Nephron (organoid): ENCODE results near the gene GPD2.
A peak's percentile ranks its signal among the peaks of the same experiment; 100 is the strongest.

Source experiments
- H3K27ac Mint-ChIP-seq, 3 experiments: 2 replicates each; pipeline ENCODE4 v1.8.0; 2020; ENCODE audit warnings: mixed read lengths in 3 of 3, mild to moderate bottlenecking in 2 of 3, moderate library complexity in 1 of 3
- H3K27me3 Mint-ChIP-seq: 2 replicates; pipeline ENCODE4 v1.8.0; 2021; ENCODE audit warnings: low read depth, mild to moderate bottlenecking, moderate library complexity, mixed read lengths
- H3K36me3 Mint-ChIP-seq: 2 replicates; pipeline ENCODE4 v1.8.0; 2020; ENCODE audit warnings: low read depth, mixed read lengths
- H3K4me1 Mint-ChIP-seq: 2 replicates; pipeline ENCODE4 v1.8.0; 2020; ENCODE audit warnings: mixed read lengths
- H3K4me3 Mint-ChIP-seq, 3 experiments: 2 replicates each; pipeline ENCODE4 v1.8.0; 2020; ENCODE audit warnings: mild to moderate bottlenecking in 3 of 3, mixed read lengths in 3 of 3, moderate library complexity in 2 of 3
- H3K9me3 Mint-ChIP-seq: 2 replicates; pipeline ENCODE4 v1.8.0; 2020; ENCODE audit warnings: mixed read lengths
- TF ChIP-seq, protein P1 (sequence below), 3 experiments: fragments of 200-600 bp; sonication (generic); IDR thresholded peaks; one replicate each; pipeline ENCODE4 v1.5.0; 2021; ENCODE audit warnings: antibody characterized with exemption in 3 of 3; ENCODE audit not compliant: unreplicated experiment in 3 of 3

GPD2 gene

DNA sequence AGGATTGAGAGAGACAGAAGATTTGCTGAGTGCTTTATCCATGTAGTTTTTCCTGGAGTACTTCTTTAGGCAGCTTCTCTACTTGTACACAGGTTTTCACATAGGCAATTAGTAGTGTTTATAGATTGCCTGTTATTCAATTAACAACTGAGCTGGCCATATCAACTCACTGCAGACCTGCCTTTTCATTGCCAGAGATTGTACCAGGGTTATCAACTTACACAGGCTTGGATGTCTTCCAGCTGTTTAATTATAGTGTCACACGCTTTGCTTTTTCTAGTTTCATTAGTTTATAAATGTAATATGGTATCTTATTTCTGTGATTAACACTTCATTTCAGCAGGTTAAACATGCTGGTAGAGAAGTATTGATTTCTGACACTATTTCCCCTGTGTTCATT is 125.9 kb downstream of the GPD2 start:
- H3K27ac Mint-ChIP-seq, result no peak overlapping the region
- H3K9me3 Mint-ChIP-seq, result no peaks in the 10 kb centered on the region
- no peaks in the 10 kb centered on the region for H3K4me1 Mint-ChIP-seq
- peaks cover 12% of the 10 kb centered on the region for H3K36me3 Mint-ChIP-seq
- H3K4me3 Mint-ChIP-seq, result no peak overlapping the region
- H3K27me3 Mint-ChIP-seq, result no peaks in the 10 kb centered on the region
- TF ChIP-seq, protein P1, sequence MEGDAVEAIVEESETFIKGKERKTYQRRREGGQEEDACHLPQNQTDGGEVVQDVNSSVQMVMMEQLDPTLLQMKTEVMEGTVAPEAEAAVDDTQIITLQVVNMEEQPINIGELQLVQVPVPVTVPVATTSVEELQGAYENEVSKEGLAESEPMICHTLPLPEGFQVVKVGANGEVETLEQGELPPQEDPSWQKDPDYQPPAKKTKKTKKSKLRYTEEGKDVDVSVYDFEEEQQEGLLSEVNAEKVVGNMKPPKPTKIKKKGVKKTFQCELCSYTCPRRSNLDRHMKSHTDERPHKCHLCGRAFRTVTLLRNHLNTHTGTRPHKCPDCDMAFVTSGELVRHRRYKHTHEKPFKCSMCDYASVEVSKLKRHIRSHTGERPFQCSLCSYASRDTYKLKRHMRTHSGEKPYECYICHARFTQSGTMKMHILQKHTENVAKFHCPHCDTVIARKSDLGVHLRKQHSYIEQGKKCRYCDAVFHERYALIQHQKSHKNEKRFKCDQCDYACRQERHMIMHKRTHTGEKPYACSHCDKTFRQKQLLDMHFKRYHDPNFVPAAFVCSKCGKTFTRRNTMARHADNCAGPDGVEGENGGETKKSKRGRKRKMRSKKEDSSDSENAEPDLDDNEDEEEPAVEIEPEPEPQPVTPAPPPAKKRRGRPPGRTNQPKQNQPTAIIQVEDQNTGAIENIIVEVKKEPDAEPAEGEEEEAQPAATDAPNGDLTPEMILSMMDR (IDR thresholded peaks at IDR 0.05; ENCODE audit: unreplicated experiment in 3 of 3), result no peak

DNA sequence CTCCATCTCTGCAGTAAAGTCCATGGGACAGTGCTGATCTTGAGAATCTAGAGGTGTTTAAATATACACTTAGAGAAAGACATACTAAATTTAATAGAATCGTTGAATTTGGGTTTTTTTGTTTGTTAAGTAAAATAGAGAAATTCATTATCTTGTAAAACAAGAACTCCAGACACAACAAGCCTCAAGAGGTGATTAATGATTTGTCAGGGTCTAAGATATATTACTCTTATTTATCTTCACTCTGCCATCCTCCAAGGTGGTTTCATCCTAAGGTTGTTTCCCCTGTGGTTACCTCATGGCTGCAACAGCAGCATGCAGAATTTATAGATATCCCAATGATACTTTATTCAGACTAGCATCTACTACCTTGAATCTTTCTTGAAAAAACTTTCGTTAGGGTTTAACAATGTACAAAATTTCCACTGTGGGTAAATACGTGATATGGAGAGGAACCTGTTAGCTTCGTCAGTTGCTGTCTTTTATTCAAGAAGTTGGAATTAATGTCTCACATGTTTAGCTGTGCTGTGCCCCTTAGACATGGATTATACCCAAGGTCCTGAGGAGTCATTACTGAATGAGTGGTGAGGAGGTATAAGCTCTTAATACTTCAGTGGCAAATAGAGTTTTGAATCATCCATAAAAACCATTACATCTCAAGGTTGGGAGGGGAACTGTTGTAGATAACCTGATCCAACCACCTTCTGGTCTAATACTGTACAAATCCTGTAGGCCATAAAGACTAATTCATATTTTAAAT is 128.0 kb downstream of the GPD2 start:
- H3K4me1 Mint-ChIP-seq, result no peaks in the 10 kb centered on the region
- H3K4me3 Mint-ChIP-seq, result no peak overlapping the region
- no peaks in the 10 kb centered on the region for H3K9me3 Mint-ChIP-seq
- TF ChIP-seq, protein P1 (IDR thresholded peaks at IDR 0.05; ENCODE audit: unreplicated experiment in 3 of 3), result no peak
- H3K36me3 Mint-ChIP-seq, result no peaks in the 10 kb centered on the region
- no peaks in the 10 kb centered on the region for H3K27me3 Mint-ChIP-seq
- no peak overlapping the region for H3K27ac Mint-ChIP-seq

DNA sequence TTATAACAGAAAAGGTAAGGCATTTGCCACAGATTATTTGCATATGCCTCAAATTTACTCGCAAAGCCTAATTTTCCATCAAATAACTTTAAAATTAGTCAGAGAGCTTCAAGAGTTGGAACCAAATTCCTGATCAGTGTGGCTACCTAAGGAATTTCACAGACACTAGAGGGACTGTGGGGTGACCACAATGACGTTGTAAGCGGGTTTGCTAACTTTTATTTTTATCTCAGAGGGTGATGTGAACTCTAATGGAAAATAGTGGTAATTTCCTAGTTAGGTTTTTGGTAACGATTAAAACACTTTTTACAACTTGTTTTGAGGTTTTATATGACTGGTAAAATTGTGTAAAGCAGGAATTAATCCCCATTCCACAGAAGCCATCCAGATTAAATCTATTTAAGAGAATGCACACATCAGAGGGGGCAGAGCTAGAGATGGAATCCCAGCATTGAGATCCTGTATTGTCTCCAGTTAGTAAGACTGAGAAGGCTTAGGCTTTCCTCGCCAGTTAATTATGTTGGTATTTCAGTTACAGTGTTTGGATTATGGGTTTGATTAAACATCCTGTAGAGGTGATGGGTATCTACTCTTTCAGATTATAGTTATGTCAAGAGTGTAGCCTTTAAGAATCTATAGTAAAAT is 129.0 kb downstream of the GPD2 start:
- TF ChIP-seq, protein P1 (IDR thresholded peaks at IDR 0.05; ENCODE audit: unreplicated experiment in 3 of 3), result no peak
- no peaks in the 10 kb centered on the region for H3K36me3 Mint-ChIP-seq
- H3K4me1 Mint-ChIP-seq, result no peaks in the 10 kb centered on the region
- no peak overlapping the region for H3K27ac Mint-ChIP-seq
- no peaks in the 10 kb centered on the region for H3K9me3 Mint-ChIP-seq
- no peak overlapping the region for H3K4me3 Mint-ChIP-seq
- no peaks in the 10 kb centered on the region for H3K27me3 Mint-ChIP-seq

DNA sequence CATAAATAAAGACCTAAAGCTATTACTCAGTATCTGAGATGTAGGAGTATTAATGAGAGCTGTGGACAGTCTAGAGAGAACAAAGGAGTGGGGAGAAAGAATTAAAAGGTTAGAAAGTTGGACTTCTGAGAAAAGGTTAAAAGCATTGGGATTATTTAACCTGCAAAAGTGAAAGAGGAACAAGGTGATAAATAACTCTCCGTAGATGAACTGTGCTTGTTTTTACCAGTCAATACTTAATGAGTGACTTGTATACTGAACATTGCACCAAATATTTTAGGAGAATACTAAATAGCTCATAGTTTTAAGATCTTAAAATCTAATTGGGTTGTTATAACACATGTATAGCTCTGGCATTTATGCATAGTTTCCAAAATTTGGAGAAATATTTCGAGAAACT is 137.5 kb downstream of the GPD2 start:
- Mint-ChIP-seq H3K4me1 (no peaks in the 10 kb centered on the region), H3K27ac (peak overlapping the region in 1 of 3 experiments; percentile 40), H3K9me3 (no peaks in the 10 kb centered on the region), H3K27me3 (no peaks in the 10 kb centered on the region), H3K4me3 (no peak overlapping the region), H3K36me3 (peaks cover 21% of the 10 kb centered on the region)
- TF ChIP-seq, protein P1 (IDR thresholded peaks at IDR 0.05; ENCODE audit: unreplicated experiment in 3 of 3), result no peak

DNA sequence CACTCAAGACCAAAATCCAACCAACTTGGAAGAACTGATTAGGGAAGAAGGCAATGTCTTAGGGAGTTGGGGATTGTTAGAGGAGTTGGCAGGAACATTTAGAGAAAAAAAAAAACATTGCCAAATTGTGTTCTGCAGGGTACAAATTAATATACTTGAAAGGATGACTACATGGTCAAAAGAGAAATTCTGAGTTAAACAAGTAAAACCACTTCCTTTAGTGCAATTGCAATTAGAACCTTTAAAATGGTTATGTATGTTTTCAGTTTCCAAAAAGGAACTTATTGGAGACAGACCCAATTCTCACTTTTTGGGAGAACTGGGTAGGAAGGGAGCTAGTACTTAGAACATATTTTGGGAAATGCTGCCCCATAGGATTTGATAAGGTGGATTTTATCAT is 137.9 kb downstream of the GPD2 start:
- Mint-ChIP-seq H3K4me3 (no peak overlapping the region), H3K9me3 (no peaks in the 10 kb centered on the region), H3K4me1 (no peaks in the 10 kb centered on the region), H3K36me3 (peaks cover 21% of the 10 kb centered on the region), H3K27me3 (no peaks in the 10 kb centered on the region), H3K27ac (no peak overlapping the region)
- TF ChIP-seq, protein P1 (IDR thresholded peaks at IDR 0.05; ENCODE audit: unreplicated experiment in 3 of 3), result no peak

DNA sequence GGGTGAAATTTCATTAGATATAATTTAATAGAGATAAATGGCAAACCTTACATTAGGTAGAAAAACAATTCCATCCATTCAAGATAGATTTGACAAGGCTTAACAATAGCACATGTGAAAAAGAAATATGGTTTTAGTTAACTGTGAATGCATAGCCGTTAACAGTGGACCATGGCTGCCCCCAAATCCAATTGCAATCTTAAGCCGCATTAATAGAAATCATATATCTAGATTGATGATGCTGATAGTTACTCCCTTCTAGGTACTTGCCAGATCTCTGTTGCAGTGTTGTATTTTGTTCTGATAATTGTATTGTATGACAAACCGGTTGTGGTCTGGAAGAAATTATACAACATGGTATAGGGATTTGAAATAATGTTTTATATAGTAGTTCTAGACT is 139.8 kb downstream of the GPD2 start:
- H3K4me3 Mint-ChIP-seq, result no peak overlapping the region
- no peaks in the 10 kb centered on the region for H3K27me3 Mint-ChIP-seq
- H3K9me3 Mint-ChIP-seq, result no peaks in the 10 kb centered on the region
- H3K4me1 Mint-ChIP-seq, result no peaks in the 10 kb centered on the region
- TF ChIP-seq, protein P1 (IDR thresholded peaks at IDR 0.05; ENCODE audit: unreplicated experiment in 3 of 3), result no peak
- H3K36me3 Mint-ChIP-seq, result peaks cover 21% of the 10 kb centered on the region
- no peak overlapping the region for H3K27ac Mint-ChIP-seq
